Hepatocyte (in vitro differentiated cells): ENCODE measurements around the gene LRRC28.

Source experiments
- EZH2 ChIP-seq: fragments of 200-600 bp; sonication (generic); IDR thresholded peaks from 2 replicates; pipeline ENCODE4 v1.6.1; 2016; ENCODE audit warnings: antibody characterized with exemption, mild to moderate bottlenecking, borderline replicate concordance
- EZH2phosphoT487 ChIP-seq: fragments of 200-600 bp; sonication (generic); IDR thresholded peaks from one replicate; pipeline ENCODE4 v1.6.1; 2018; ENCODE audit warnings: antibody characterized with exemption, mild to moderate bottlenecking, low read depth, moderate library complexity; ENCODE audit not compliant: unreplicated experiment, severe bottlenecking
- TF ChIP-seq, protein P1 (sequence below): fragments of 200-600 bp; sonication (generic); IDR thresholded peaks from 2 replicates; pipeline ENCODE4 v1.5.1; 2016; ENCODE audit warnings: antibody characterized with exemption, mild to moderate bottlenecking; ENCODE audit not compliant: poor library complexity

DNA sequence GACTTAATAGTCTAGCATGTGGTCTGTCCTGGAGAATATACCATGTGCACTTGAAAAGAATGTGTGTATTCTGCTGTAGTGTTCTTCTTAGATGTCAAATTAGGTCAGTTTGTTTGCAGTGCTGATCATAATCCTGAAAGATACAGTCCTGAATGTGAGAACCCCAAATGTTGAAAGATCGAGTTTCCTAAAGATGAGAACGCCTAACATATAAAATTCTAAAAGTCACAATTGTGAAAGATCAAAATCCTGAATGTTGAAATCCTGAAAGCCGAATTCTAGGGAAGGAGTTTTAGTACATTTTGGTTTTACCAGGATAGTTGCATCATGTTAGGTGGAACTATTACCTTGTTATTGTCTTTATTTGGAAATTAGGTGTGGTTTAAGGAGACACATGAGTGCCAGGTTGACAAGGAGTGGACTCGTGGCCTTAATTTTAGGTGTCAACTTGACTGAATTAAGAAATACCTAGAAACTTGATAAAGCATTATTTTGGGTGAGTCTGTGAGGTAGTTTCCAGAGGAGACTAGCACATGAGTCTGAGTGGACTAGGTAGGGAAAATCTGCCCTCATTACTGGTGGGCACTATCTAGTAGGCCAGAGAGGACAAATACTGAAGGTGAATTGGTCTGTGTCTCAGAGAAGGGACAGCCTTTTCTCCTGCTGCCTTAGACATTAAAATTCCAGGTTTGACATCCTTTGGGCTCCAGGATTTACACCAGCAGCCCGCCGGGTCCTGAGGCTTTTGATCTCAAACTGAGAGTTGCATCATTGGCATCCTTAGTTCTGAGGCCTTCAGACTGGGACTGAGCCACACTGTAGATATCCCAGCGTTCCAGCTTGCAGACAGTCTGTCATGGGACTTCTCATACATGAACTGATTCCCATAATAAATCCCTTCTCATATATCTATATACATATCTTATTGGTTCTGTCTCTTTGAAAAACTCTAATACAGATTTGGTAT is 77.1 kb downstream of the LRRC28 start:
- TF ChIP-seq EZH2 (no peak), EZH2phosphoT487 (no peak)
- TF ChIP-seq, protein P1, sequence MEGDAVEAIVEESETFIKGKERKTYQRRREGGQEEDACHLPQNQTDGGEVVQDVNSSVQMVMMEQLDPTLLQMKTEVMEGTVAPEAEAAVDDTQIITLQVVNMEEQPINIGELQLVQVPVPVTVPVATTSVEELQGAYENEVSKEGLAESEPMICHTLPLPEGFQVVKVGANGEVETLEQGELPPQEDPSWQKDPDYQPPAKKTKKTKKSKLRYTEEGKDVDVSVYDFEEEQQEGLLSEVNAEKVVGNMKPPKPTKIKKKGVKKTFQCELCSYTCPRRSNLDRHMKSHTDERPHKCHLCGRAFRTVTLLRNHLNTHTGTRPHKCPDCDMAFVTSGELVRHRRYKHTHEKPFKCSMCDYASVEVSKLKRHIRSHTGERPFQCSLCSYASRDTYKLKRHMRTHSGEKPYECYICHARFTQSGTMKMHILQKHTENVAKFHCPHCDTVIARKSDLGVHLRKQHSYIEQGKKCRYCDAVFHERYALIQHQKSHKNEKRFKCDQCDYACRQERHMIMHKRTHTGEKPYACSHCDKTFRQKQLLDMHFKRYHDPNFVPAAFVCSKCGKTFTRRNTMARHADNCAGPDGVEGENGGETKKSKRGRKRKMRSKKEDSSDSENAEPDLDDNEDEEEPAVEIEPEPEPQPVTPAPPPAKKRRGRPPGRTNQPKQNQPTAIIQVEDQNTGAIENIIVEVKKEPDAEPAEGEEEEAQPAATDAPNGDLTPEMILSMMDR = no peak
